Transverse colon (tissue), 4 donors: Measurements from ENCODE around the gene NFIA. TPM values are rescaled to one million over a fixed set of nuclear protein-coding genes. Genes with fewer than 3 reads are reported as not detected.

Source experiments
- DNase-seq: peaks from one replicate; pipeline ENCODE4 v3.0.0-alpha.2; 2019
- H3K27ac ChIP-seq, 4 donors: fragments of 200-600 bp; sonication (generic); 2 replicates each; pipeline ENCODE4 v1.5.1; 2016 to 2018; ENCODE audit warnings: inconsistent platforms in 4 of 4
- H3K27me3 ChIP-seq: fragments of 200-600 bp; sonication (generic); 2 replicates; pipeline ENCODE4 v1.5.1; 2017; ENCODE audit warnings: inconsistent platforms
- H3K36me3 ChIP-seq, 4 donors: fragments of 200-600 bp; sonication (generic); 2 replicates each; pipeline ENCODE4 v1.5.1; 2017 to 2019; ENCODE audit warnings: inconsistent platforms in 4 of 4
- H3K4me1 ChIP-seq, 4 donors: fragments of 200-600 bp; sonication (generic); 2 replicates each; pipeline ENCODE4 v1.5.1; 2017 to 2020; ENCODE audit warnings: inconsistent platforms in 4 of 4
- H3K4me3 ChIP-seq, 4 donors: fragments of 200-600 bp; sonication (generic); 1 replicate in 1 of 4; 2 replicates in 3 of 4; pipeline versions ENCODE4 v1.5.1 to v1.6.1; 2017 to 2019; ENCODE audit warnings: inconsistent platforms in 4 of 4
- H3K9me3 ChIP-seq, 2 donors: fragments of 200-600 bp; sonication (generic); 2 replicates each; pipeline ENCODE4 v1.5.1; 2017 to 2019; ENCODE audit warnings: inconsistent platforms in 2 of 2
- EP300 ChIP-seq: sonication (generic); formaldehyde crosslinking; IDR thresholded peaks from one replicate; pipeline ENCODE4 v1.6.1; 2017; ENCODE audit warnings: antibody characterized with exemption, low read depth
- POLR2A ChIP-seq: fragments of 450-650 bp; IDR thresholded peaks from one replicate; pipeline ENCODE4 v1.6.1; 2016; ENCODE audit warnings: antibody characterized with exemption, mild to moderate bottlenecking, moderate library complexity
- POLR2AphosphoS5 ChIP-seq, 3 donors: sonication (generic); formaldehyde crosslinking; IDR thresholded peaks; one replicate each; pipeline ENCODE4 v1.6.1; 2016; ENCODE audit warnings: antibody characterized with exemption in 3 of 3
- WGBS, 2 donors: methylation state at CpG; one replicate each; pipeline ENCODE4 v1.1.5; 2018; ENCODE audit warnings: low coverage in 1 of 2; 5-methylcytosine and 5-hydroxymethylcytosine counted together
- in situ Hi-C, 4 donors: fragments of 200-750 bp; cut with MboI; loops; one replicate each; pipeline versions ENCODE4 v1.15.0 to v1.15.1; 2017; ENCODE audit warnings: low sequenced_read_pairs in 3 of 4, low pct_ligation_motif_present in 1 of 4, low pct_unique_long_range_greater_than_20kb in 1 of 4
- intact Hi-C: fragments of 100-400 bp; cut with DNase I; formaldehyde crosslinking; loops from one replicate; pipeline ENCODE4 v1.15.1; 2023; ENCODE audit warnings: low total_unique reads
- total RNA-seq, 4 donors: library from RNA; depleted of rRNA; stranded (reverse); fragments of >200 nt; gene quantifications; one replicate each; pipeline ENCODE4 v1.1.0, GENCODE V29; 2016
- TF ChIP-seq, protein P1 (sequence below), 5 experiments: fragments of 200-600 bp in 3 of 5; fragments of 450-650 bp in 2 of 5; sonication (generic) in 3 of 5; IDR thresholded peaks; 1 replicate in 2 of 5; 2 replicates in 3 of 5; pipeline ENCODE4 v1.5.1; 2016 to 2017; ENCODE audit warnings: antibody characterized with exemption in 5 of 5, inconsistent platforms in 3 of 5, mild to moderate bottlenecking in 2 of 5, moderate library complexity in 1 of 5

NFIA gene
- total RNA-seq, 4 donors from 2014 or later: 17.3 to 37.2 (median 29.8) TPM

DNA sequence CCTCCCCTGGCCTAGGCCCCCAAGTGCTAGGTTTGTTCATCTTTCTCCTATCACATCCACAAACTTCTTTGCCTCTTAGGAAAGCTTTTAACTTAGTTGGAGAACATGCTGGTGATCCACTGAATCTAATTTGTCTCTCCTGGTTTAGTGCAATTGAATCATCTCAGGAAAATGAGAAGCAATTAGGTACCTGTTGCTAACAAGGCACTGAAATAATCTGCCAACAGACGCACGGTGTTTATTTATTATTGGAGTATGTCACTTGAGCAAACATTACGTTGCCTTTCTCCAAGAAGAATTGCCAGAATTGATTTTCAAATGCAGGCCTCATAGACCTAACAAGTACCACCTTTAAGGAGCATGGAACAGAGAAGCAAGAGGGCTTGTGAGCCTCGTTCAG, 309.4 kb downstream of the NFIA start:
- Histone ChIP-seq H3K27ac (no peak overlapping the region), H3K9me3 (peaks cover 0 to 9% of the 10 kb centered on the region in 2 donors), H3K4me3 (no peak overlapping the region), H3K4me1 (peaks cover 0 to 28% (median 5%) of the 10 kb centered on the region in 4 donors), H3K36me3 (peaks cover 0 to 14% (median under 1%) of the 10 kb centered on the region in 4 donors), H3K27me3 (no peaks in the 10 kb centered on the region)
- DNase-seq: no peak
- in situ Hi-C loops: no loop called here
- intact Hi-C loops: no loop called here
- no peak for TF ChIP-seq POLR2AphosphoS5 (IDR thresholded peaks at IDR 0.05)
- TF ChIP-seq EP300: no peak
- TF ChIP-seq, protein P1, sequence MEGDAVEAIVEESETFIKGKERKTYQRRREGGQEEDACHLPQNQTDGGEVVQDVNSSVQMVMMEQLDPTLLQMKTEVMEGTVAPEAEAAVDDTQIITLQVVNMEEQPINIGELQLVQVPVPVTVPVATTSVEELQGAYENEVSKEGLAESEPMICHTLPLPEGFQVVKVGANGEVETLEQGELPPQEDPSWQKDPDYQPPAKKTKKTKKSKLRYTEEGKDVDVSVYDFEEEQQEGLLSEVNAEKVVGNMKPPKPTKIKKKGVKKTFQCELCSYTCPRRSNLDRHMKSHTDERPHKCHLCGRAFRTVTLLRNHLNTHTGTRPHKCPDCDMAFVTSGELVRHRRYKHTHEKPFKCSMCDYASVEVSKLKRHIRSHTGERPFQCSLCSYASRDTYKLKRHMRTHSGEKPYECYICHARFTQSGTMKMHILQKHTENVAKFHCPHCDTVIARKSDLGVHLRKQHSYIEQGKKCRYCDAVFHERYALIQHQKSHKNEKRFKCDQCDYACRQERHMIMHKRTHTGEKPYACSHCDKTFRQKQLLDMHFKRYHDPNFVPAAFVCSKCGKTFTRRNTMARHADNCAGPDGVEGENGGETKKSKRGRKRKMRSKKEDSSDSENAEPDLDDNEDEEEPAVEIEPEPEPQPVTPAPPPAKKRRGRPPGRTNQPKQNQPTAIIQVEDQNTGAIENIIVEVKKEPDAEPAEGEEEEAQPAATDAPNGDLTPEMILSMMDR (IDR thresholded peaks at IDR 0.05): no peak
- no peak for TF ChIP-seq POLR2A
- WGBS, 2 donors: 52 to 55% methylated on average over 4 of the region's 4 CpGs

DNA sequence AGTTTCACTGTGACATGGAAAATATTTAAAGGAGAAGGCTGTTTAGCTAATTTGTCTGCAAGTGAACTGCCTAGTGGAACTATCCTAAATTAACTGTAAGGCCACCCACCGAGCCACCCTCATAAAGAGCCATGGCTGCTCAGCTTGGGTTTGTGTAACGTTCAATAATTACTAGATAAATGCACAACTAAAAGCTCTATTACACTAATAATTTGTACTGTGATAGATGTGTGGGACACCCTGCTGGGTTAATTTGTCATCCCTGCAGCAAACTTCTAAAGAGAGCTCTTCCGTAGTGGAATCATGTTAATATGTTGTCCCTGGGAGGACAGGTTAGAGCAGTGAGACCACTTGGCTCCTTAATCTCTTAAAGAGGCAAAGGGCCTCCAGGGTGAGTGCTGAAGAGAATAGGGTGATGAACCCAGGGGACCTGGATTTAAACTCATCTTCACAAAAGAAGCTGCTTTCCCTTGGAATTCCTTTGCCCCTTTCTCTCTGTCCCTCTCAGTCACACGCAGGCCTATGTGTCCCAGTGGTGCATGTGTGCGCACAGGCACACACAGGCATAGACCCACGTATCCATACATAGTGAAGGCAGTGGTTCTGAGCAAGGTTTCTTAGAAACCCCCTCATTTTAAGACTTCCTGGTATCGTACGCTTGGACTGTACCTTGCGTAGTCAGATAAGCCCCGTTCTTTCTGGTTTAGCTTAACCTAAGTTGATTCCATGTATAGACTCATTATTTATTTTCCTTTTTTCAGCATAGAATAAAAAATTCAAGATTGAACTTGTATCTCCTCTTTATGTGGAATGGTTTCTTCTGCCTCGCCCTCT, 310.3 kb downstream of the NFIA start:
- intact Hi-C loops (no loop called here), in situ Hi-C loops (no loop called here)
- Histone ChIP-seq H3K4me3 (no peak overlapping the region), H3K27ac (no peak overlapping the region), H3K4me1 (peaks cover 0 to 28% (median 5%) of the 10 kb centered on the region in 4 donors), H3K27me3 (no peaks in the 10 kb centered on the region), H3K9me3 (peaks cover 0 to 9% of the 10 kb centered on the region in 2 donors), H3K36me3 (peaks cover 0 to 11% (median under 1%) of the 10 kb centered on the region in 4 donors)
- DNase-seq: no peak
- TF ChIP-seq, protein P1 (IDR thresholded peaks at IDR 0.05): no peak
- TF ChIP-seq POLR2A (no peak), POLR2AphosphoS5 (IDR thresholded peaks at IDR 0.05) (no peak), EP300 (no peak)
- 87 to 89% methylated on average over 5 to 11 of the region's 11 CpGs for WGBS, 2 donors

DNA sequence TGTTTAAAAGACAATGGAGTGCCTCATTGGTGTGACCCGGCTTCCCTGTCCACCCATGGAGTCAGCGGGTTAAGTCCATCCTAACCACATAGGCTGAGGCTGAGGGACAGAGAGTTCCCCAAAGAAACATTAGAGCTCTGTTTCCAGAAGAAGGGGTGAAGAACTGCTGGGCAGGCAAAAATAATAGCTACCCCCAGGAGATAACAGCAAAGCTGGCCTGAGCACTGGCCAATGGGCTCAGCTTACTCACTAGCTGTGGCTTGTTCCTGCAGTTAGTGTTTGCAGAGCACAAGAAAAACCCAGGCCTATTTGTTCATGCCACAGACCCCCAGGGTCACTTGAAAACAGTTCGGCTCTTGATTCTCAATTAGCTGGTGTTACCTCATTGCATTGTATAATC, 311.2 kb downstream of the NFIA start:
- Histone ChIP-seq H3K27ac (no peak overlapping the region), H3K4me1 (peaks cover under 1 to 34% (median 7%) of the 10 kb centered on the region in 4 donors), H3K27me3 (no peaks in the 10 kb centered on the region), H3K36me3 (peaks cover 0 to 6% (median under 1%) of the 10 kb centered on the region in 4 donors), H3K9me3 (peaks cover 0 to 9% of the 10 kb centered on the region in 2 donors), H3K4me3 (no peak overlapping the region)
- WGBS, 2 donors: 93% methylated on average over 3 of the region's 3 CpGs; no CpG with 5 or more reads in 1 of the 2 donors
- in situ Hi-C loops: no loop called here
- DNase-seq: no peak
- TF ChIP-seq POLR2A (no peak), POLR2AphosphoS5 (IDR thresholded peaks at IDR 0.05) (no peak), EP300 (no peak)
- TF ChIP-seq, protein P1 (IDR thresholded peaks at IDR 0.05): no peak
- intact Hi-C loops: no loop called here

DNA sequence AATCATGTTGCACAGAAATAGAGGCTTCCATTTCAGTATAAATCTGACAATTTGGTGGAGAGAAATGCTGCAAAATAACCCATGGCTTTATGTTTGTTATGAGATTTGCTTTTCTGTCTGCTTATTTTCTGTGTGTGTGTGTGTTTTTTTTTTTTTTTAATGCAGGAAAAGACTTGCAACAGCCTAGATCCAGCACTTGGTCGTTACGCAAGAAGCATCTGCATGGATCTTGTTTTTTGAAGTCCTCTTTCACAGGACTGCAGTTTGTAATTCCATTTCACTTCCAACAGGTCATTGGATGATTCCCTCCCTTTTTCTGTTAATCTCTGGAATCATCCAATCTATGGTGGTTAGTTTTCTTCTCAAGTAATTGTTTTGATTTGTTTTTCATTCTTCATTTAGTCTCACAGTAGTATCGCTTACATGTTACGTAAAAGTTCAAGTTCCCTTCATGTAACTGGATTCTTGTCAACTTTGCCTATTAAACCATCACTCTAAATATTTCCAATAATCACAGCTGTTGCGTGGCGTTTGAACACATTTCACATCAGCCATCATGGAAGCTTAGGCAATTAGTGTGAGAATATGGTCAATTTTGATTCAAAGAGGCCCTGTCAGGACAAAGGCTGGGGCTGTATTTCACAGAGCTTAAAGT, 312.9 kb downstream of the NFIA start:
- no peak overlapping the region for H3K27ac ChIP-seq
- DNase-seq: no peak
- H3K4me3 ChIP-seq: no peak overlapping the region
- TF ChIP-seq, protein P1 (IDR thresholded peaks at IDR 0.05): no peak
- no peak for TF ChIP-seq EP300
- TF ChIP-seq POLR2AphosphoS5 (IDR thresholded peaks at IDR 0.05): no peak
- TF ChIP-seq POLR2A: no peak
- WGBS, 2 donors: 68 to 81% methylated on average over 6 of the region's 6 CpGs
- no peaks in the 10 kb centered on the region for H3K27me3 ChIP-seq
- peaks cover 3 to 37% (median 12%) of the 10 kb centered on the region in 4 donors for H3K4me1 ChIP-seq
- intact Hi-C loops (no loop called here), in situ Hi-C loops (no loop called here)
- no peaks in the 10 kb centered on the region for H3K36me3 ChIP-seq
- H3K9me3 ChIP-seq: no peaks in the 10 kb centered on the region
